DLD1 (cell line): ENCODE results near the gene MYCBP2.

Experiments used
- in situ Hi-C: cut with HindIII; loops from 2 replicates; pipeline ENCODE4 v1.10.0; 2017; ENCODE audit warnings: low sequenced_read_pairs

MYCBP2 gene

GRCh38 chr13:77105051-77105450 lies 221.8 kb downstream of the MYCBP2 start:
- in situ Hi-C loops, result no loop called here

GRCh38 chr13:77099415-77099814 lies 227.5 kb downstream of the MYCBP2 start:
- in situ Hi-C loops, result no loop called here

DNA sequence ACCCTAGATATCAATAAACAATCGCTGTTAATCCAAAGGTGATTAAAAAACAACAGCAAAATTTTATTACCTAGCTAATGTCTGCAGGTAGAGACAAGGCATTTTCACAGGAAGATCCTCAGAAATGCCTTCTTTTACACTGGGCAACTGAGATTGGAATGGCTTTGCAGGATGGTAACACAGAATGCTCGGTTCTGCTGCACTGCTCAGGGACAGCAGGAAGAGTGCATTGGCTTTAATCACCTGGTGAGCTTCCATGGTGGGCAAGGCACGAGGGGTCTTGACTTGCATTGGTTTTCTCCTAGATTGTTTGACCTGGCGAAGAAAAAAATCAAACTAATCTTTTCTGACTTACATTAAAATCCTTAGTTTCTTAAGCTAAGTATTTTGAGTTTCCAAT lies 231.6 kb downstream of the MYCBP2 start:
- in situ Hi-C loops, result no loop called here

DNA sequence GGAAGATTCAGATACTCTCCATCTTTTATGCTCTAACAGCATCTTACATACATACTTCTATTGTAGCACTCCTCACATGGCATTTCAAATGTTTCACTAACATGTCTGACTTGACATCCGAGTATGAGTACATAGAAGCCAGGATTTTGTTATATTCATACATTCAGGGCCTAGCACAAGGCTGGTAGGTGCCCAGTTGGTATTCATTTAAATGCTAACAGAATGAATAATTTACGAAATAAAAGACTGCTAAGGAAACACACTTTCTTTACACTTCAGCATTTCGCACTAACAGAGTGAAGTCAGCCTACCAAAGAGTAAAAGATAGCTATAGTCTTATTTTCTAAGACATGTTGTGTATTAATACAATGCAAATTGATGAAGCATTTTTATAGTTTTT lies 232.1 kb downstream of the MYCBP2 start:
- in situ Hi-C loops, result no loop called here

DNA sequence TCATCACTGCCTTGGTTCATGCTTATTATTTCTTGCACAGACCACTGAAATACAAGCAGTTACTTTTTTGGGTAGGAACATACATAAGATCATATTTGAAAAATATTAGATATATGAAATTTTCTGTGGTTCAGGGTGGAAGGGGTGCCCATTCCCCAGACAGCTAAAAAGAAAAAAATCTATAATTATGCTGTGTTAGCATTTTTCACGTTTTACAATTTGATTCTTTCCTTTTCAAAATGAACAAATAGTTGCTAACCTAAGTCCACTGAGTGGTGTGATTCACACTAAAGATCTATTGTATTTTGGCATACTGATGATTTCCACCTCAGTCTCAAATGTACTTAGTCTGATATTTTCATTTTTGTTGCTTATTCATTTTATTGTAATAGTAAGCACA lies 233.2 kb downstream of the MYCBP2 start:
- in situ Hi-C loops, result no loop called here

DNA sequence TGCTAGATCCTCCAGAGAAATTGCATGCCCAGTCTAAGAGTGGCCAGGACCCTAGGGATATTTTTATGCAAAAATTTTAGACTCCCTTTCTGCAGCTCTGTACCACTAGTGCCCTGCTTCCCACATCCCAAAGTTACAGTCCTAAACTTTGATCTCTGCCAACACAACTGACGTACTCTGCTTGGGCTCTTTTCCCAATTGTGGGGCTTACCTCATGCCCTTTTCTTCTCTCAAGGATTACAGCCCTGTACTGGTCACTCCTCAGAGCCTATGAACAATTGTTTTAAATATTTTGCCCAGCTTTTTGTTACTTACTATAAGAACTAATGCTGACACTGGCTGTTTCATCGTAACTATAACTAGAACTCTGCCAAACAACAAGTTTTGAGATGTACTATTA lies 242.1 kb downstream of the MYCBP2 start:
- in situ Hi-C loops, result no loop called here

DNA sequence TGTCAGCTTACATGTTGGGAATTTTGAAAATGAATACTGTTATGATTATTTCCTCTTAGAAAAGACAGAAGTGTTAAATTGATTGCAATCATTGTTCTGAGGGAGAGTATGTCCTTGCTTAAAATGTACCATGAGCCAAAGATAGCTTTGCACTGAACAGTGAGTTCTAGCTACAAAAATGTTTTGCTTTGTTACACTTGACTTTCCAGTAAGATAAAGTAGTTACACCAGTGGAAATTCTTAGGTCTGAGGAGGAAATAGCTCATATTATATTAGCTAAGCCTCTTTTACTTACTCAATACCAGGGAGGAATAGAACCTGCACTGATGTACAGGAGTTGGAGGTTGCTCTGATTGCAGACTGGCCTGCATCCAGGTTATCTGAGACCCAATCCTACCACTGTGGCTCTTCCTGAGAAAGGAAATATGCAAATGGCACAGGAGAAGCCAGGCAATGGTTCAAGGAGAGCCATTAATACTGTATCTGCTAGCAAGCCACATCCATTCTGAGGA lies 246.9 kb downstream of the MYCBP2 start:
- in situ Hi-C loops, result no loop called here

GRCh38 chr13:77067519-77067918 lies 259.4 kb downstream of the MYCBP2 start:
- in situ Hi-C loops, result no loop called here

DNA sequence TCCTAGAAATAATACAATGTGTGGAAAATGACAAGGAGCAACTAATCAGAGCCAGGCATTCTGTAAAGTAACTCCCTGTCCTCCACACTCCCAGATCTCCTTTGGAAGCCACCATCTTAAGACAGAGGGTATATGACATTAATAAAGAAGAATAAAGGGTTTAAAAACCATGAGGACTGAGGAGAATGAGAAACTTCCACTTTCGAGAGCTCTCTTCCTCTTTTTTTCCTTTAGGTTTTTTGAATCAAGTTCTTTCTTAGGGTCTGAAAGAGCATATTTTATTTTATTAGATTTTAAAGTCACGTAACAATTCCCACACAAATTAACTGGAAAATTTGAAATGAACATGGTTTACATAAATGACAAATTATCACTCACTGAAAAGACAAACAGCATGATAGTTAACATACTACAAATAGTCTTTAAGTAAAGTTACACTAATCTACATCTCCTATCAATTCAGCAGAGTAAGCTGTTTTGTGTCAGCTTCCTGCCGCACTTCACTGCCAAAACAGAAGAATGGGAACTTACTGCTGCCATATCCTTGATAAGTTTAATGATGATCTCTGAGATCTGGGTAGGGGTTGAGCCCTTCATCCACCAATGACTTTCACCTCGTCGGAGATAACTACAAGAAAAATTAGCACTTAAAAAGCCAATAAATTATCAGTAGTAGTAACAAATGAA lies 261.3 kb downstream of the MYCBP2 start:
- in situ Hi-C loops, result no loop called here

GRCh38 chr13:77062097-77062496 lies 264.8 kb downstream of the MYCBP2 start:
- in situ Hi-C loops, result no loop called here

DNA sequence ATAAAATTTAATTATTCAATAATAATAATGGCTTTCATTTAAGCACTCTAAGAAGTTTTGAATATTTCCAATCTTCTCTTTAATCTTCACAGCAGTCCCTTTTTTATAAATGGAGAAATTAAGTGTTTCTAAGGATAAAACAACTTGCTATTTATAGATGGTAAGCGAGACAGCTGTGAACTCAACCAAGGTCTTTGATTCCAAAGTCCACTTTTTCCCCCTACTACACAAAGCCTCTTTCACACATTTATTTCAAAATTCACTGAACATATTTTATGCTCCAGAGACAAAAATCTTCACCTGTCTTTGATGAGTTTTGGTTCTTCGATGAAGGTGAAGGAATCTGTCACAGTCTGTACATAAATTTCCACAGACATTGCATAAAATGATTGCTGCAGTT lies 265.5 kb downstream of the MYCBP2 start:
- in situ Hi-C loops, result no loop called here

DNA sequence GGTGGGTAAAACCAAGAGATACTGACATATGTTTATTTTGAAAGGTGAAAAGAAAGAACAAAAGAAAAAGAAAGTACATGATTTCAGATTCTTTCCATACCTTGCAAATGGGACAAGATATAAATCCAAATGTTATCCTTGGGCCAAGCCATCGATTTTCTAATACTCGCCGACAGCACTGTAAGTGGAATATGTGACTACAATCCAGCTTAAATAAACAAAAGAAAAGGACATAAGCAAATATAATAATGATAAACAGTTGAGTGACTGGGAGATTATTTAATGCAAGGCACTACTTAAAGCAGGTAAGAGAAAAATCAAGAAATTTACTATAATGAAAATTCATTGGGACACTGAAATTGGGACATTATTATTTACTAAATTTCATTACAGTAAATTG lies 270.0 kb downstream of the MYCBP2 start:
- in situ Hi-C loops, result no loop called here

- in situ Hi-C loops, result no loop called here
These were observed 270.5 kb downstream of the MYCBP2 start for GRCh38 chr13:77056382-77056781.

DNA sequence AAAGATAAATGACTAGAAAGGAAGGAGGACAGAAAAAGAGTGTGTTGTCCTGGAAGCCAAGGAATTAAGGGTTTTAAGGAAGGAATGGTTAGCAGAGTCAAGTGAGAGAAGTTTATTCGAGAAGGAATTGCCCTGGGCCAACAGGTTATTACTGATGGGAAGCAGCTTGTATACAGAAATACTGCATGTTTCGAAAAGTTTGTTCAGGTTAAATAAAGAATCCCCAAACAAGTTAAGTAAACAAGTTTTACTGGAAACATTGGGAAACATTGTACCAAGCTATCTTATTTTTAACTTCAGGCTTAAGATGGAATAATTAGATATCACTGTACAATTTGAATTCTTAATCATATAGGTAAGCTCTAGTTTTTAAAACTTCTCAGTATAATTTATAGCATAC lies 271.7 kb downstream of the MYCBP2 start:
- in situ Hi-C loops, result no loop called here

DNA sequence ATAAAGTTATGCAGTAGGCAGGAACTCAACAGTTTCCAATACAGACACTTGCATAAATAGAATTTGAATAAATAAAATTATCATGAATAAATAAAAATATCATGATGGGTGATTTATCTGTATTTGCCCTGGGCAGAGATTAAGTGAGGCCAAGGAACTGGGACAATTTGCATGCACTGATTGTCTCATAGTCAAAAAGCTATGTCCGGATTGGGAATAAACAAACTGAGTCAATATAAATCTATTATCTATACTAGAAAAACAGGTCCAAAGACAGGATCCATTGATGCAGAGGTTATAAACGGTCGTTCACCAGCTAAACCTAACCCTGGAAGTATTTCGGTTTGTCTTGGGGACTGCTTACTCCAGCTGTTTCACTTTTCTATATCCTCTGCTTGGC lies 273.7 kb downstream of the MYCBP2 start:
- in situ Hi-C loops, result no loop called here

GRCh38 chr13:77048681-77049080 lies 278.2 kb downstream of the MYCBP2 start:
- in situ Hi-C loops, result no loop called here

DNA sequence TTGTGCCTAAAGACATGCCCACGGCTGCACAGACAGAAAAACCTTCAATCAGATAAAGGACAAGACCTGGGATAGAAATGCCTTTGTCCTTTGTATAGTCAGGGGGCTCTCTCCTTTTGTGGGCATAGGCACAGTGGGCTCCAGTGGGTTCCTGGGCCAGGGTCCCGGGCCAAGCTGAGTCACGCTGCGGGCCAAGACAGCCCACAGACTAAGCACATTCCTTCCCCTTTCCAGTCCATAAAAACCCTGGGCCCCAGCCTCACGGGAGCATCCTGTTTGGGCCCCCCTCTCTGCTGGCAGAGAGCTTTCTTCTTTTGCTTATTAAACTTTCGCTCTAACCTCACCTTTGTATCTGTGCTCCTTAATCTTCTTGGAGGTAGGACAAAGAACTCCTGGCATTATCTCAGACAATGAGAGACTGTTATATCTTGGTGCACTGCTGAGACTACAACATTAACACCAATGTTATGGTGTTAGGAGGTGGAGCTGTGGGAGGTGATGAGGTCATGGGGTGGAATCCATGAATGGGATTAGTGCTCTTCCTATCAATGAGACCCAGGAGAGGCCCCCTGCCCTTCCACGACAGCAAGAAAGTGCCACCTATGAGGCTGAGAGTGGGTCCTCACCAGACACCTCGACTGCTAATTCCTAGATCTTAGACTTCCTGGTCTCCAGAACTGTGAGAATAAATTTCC lies 279.1 kb downstream of the MYCBP2 start:
- in situ Hi-C loops, result no loop called here

GRCh38 chr13:77042566-77043177 lies 284.2 kb downstream of the MYCBP2 start:
- in situ Hi-C loops, result no loop called here

- in situ Hi-C loops, result no loop called here
These were observed 286.1 kb downstream of the MYCBP2 start for GRCh38 chr13:77040835-77041234.

DNA sequence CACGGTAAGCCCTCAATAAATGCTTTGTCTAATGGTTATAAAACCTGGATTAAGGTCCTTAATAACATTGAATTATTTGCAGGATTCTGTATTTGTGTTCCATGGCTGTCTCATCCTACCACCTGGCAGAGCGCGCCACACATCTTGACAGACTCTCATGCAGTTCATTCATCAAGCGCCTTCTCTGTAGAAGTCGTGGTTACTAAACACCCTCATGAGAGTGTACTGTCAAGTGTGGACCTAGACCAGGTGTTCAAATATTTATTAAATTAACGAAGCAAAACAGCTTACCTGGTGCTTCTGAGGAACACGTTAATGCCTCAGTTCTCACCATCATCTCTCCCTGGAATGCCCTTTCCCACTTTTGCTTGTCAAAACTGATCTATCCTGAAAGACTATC lies 286.8 kb downstream of the MYCBP2 start:
- in situ Hi-C loops, result no loop called here

DNA sequence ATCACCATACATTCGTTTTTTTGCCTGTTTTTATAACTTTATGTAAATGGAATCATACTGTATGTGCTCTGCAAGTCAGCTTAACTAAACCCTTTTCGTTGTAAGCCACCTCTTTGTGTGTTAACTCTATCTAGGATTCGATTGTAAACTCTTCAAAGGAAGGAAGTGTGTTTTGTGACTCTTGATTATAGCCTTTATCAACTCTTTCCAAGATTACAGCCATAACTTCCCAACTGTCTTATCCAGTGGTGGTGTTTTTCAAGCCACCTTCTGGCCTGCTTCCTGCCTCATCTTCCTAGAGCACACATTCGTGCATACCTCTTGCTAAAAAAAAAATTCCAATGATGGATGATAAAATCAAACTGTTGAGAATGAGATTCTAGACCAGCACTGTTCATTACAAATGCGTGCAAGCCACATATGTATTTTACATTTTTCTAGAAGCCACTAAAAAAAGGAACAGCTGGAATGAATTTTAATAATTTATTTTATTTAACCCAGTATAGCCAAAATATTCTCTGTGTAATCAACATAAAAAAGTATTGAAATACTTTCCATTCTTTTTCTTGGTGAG lies 287.9 kb downstream of the MYCBP2 start:
- in situ Hi-C loops, result no loop called here

GRCh38 chr13:77036279-77036678 lies 290.6 kb downstream of the MYCBP2 start:
- in situ Hi-C loops, result no loop called here
